Osteocyte (in vitro differentiated cells): Measurements from ENCODE around the gene ZNF408. TPM values are rescaled to one million over a fixed set of nuclear protein-coding genes. Genes with fewer than 3 reads are reported as not detected.

Experiments
- DNase-seq: peaks from one replicate; pipeline ENCODE4 v3.0.0; 2021; ENCODE audit warnings: mixed read lengths; ENCODE audit not compliant: unreplicated experiment; ENCODE audit errors: extremely low spot score
- H3K27ac Mint-ChIP-seq: one replicate; pipeline ENCODE4 v1.8.0; 2021; ENCODE audit warnings: mild to moderate bottlenecking, mixed read lengths; ENCODE audit not compliant: unreplicated experiment
- H3K27me3 Mint-ChIP-seq: one replicate; pipeline ENCODE4 v1.8.0; 2021; ENCODE audit warnings: mixed read lengths; ENCODE audit not compliant: unreplicated experiment
- H3K36me3 Mint-ChIP-seq: one replicate; pipeline ENCODE4 v1.8.0; 2021; ENCODE audit warnings: mixed read lengths; ENCODE audit not compliant: unreplicated experiment
- H3K4me1 Mint-ChIP-seq: one replicate; pipeline ENCODE4 v1.8.0; 2021; ENCODE audit warnings: mixed read lengths; ENCODE audit not compliant: unreplicated experiment
- H3K4me3 Mint-ChIP-seq: one replicate; pipeline ENCODE4 v1.8.0; 2021; ENCODE audit warnings: mild to moderate bottlenecking, moderate library complexity, mixed read lengths; ENCODE audit not compliant: unreplicated experiment
- H3K9me3 Mint-ChIP-seq: one replicate; pipeline ENCODE4 v1.8.0; 2021; ENCODE audit warnings: mixed read lengths; ENCODE audit not compliant: unreplicated experiment
- total RNA-seq: library from RNA; stranded (reverse); gene quantifications from 2 replicates; pipeline ENCODE4 v1.2.1, GENCODE V29; 2021
- TF ChIP-seq, protein P1 (sequence below): fragments of 200-600 bp; sonication (generic); IDR thresholded peaks from 2 replicates; pipeline ENCODE4 v1.5.0; 2021; ENCODE audit warnings: antibody characterized with exemption, mild to moderate bottlenecking, moderate library complexity

Gene ZNF408
- total RNA-seq, 1 donor from 2014 or later: 11.2 TPM

DNA sequence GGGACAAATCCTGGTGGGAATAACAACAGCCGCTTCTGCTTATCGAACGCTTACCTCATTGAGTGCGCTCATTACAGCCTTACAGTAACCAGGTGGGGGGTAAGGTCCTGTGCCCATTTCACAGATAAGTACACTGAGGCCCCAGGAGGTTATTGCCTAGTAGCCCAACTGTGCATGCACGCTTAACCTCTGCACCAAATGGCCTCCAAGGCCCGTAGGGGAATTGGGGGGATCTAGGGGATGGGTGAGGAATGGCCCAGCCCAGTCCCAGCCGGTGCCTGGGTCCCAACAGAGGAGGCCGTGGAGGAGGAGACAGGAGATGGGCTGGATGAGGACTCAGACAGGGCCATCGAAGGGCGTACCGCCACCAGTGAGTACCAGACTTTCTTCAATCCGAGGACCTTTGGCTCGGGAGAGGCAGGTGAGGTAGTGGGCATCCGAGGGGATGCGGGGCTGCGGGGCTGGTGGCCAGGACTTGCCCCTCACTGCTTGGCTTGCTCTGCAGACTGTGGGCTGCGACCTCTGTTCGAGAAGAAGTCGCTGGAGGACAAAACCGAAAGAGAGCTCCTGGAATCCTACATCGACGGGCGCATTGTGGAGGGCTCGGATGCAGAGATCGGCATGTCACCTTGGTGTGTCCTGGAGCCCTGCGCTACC lies 25.5 kb downstream of the ZNF408 start:
- no peak overlapping the region for H3K4me3 Mint-ChIP-seq
- TF ChIP-seq, protein P1, sequence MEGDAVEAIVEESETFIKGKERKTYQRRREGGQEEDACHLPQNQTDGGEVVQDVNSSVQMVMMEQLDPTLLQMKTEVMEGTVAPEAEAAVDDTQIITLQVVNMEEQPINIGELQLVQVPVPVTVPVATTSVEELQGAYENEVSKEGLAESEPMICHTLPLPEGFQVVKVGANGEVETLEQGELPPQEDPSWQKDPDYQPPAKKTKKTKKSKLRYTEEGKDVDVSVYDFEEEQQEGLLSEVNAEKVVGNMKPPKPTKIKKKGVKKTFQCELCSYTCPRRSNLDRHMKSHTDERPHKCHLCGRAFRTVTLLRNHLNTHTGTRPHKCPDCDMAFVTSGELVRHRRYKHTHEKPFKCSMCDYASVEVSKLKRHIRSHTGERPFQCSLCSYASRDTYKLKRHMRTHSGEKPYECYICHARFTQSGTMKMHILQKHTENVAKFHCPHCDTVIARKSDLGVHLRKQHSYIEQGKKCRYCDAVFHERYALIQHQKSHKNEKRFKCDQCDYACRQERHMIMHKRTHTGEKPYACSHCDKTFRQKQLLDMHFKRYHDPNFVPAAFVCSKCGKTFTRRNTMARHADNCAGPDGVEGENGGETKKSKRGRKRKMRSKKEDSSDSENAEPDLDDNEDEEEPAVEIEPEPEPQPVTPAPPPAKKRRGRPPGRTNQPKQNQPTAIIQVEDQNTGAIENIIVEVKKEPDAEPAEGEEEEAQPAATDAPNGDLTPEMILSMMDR: no peak
- DNase-seq: no peak
- H3K27me3 Mint-ChIP-seq: no peaks in the 10 kb centered on the region
- no peak overlapping the region for H3K27ac Mint-ChIP-seq
- H3K4me1 Mint-ChIP-seq: no peaks in the 10 kb centered on the region
- H3K9me3 Mint-ChIP-seq: no peaks in the 10 kb centered on the region
- H3K36me3 Mint-ChIP-seq: no peaks in the 10 kb centered on the region

GRCh38 chr11:46727952-46728658 lies 27.3 kb downstream of the ZNF408 start:
- TF ChIP-seq, protein P1: no peak
- no peak overlapping the region for H3K27ac Mint-ChIP-seq
- H3K4me3 Mint-ChIP-seq: no peak overlapping the region
- no peaks in the 10 kb centered on the region for H3K9me3 Mint-ChIP-seq
- no peak for DNase-seq
- no peaks in the 10 kb centered on the region for H3K27me3 Mint-ChIP-seq
- H3K36me3 Mint-ChIP-seq: no peaks in the 10 kb centered on the region
- H3K4me1 Mint-ChIP-seq: no peaks in the 10 kb centered on the region

DNA sequence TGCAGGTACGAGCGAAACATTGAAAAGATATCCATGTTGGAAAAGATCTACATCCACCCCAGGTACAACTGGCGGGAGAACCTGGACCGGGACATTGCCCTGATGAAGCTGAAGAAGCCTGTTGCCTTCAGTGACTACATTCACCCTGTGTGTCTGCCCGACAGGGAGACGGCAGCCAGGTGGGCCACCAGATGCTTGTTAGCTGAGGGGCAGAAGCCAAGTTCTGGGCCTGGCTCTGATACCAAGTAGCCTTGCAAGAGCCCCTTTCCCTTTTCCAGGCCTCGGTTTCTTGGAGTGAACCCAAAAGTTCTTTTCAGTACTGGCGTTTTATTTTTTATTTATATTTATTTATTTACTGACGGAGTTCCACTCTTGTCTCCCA lies 27.8 kb downstream of the ZNF408 start:
- no peak overlapping the region for H3K4me3 Mint-ChIP-seq
- H3K36me3 Mint-ChIP-seq: no peaks in the 10 kb centered on the region
- TF ChIP-seq, protein P1: no peak
- H3K27ac Mint-ChIP-seq: no peak overlapping the region
- H3K9me3 Mint-ChIP-seq: no peaks in the 10 kb centered on the region
- no peak for DNase-seq
- H3K27me3 Mint-ChIP-seq: no peaks in the 10 kb centered on the region
- no peaks in the 10 kb centered on the region for H3K4me1 Mint-ChIP-seq

DNA sequence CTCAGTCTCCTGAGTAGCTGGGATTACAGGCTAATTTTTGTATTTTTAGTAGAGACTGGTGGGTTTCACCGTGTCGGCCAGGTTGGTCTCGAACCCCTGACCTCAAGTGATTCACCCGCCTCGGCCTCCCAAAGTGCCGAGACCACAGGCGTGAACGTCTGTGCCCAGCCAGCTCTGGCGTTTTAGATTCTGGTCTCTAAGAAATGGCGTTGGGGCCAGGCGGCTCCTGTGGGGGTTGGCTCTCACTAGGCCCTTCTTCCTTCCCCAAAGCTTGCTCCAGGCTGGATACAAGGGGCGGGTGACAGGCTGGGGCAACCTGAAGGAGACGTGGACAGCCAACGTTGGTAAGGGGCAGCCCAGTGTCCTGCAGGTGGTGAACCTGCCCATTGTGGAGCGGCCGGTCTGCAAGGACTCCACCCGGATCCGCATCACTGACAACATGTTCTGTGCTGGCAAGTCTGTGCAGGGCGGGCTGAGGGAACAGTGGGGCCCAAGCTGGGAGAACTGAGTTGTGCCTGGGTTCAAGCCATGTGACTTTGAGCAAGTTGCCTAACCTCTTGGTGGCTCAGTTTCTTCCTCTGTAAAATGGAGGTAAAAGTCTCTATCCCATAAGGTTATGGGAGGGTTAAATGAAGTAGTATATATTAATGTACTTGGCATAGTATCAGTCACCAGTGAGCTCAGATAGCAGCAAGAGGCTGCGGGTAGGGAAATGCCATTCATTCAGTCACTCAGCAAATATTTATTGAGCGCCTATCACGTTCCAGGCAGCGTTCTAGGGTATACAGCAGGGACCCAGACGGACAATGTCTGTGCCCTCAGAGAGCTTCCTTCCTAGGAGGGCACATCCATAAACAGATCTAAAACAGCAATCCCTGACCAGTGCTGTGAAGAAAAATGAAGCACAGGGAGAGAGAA lies 28.5 kb downstream of the ZNF408 start:
- no peaks in the 10 kb centered on the region for H3K9me3 Mint-ChIP-seq
- H3K27ac Mint-ChIP-seq: no peak overlapping the region
- H3K27me3 Mint-ChIP-seq: no peaks in the 10 kb centered on the region
- TF ChIP-seq, protein P1: no peak
- no peaks in the 10 kb centered on the region for H3K36me3 Mint-ChIP-seq
- no peaks in the 10 kb centered on the region for H3K4me1 Mint-ChIP-seq
- no peak overlapping the region for H3K4me3 Mint-ChIP-seq
- DNase-seq: no peak

- no peak overlapping the region for H3K27ac Mint-ChIP-seq
- H3K27me3 Mint-ChIP-seq: no peaks in the 10 kb centered on the region
- DNase-seq: no peak
- TF ChIP-seq, protein P1: no peak
- no peaks in the 10 kb centered on the region for H3K36me3 Mint-ChIP-seq
- H3K4me3 Mint-ChIP-seq: no peak overlapping the region
- no peaks in the 10 kb centered on the region for H3K9me3 Mint-ChIP-seq
- peaks cover 4% of the 10 kb centered on the region for H3K4me1 Mint-ChIP-seq
Observed at GRCh38 chr11:46731545-46731944, 30.7 kb downstream of the ZNF408 start.
